NCI-H1092 (cell line): Measurements from ENCODE around the gene PLXDC1.
"Not testable (repeated sequence)": the region's sequence is repeated elsewhere in the genome, so short reads cannot be mapped to it uniquely, and the experiment has no call there.

Experiments used
- DNase-seq: peaks from one replicate; lab custom pipeline; 2025; lab: John Stamatoyannopoulos, UW

The PLXDC1 gene

GRCh38 chr17:39153599-39154051 is 2.2 kb upstream of the PLXDC1 start:
- peak; percentile 80 for DNase-seq

GRCh38 chr17:39151943-39152818 is 744 bp upstream of the PLXDC1 start:
- no peak for DNase-seq

- no peak for DNase-seq
These were observed 665 bp downstream of the PLXDC1 start for GRCh38 chr17:39150795-39151149.

GRCh38 chr17:39150104-39150634 is 1.3 kb downstream of the PLXDC1 start:
- DNase-seq, result no peak

GRCh38 chr17:39147221-39148185 is 3.9 kb downstream of the PLXDC1 start:
- no peak for DNase-seq

GRCh38 chr17:39146273-39146672 is 5.2 kb downstream of the PLXDC1 start:
- no peak for DNase-seq

GRCh38 chr17:39145143-39145542 is 6.3 kb downstream of the PLXDC1 start:
- DNase-seq, result no peak

- peak; percentile 85 for DNase-seq
These were observed 7.0 kb downstream of the PLXDC1 start for GRCh38 chr17:39144416-39144840.

- DNase-seq, result no peak
These were observed 7.8 kb downstream of the PLXDC1 start for GRCh38 chr17:39143552-39144093.

GRCh38 chr17:39141915-39142664 is 9.3 kb downstream of the PLXDC1 start:
- DNase-seq, result no peak

GRCh38 chr17:39141294-39141693 is 10.1 kb downstream of the PLXDC1 start:
- DNase-seq, result no peak

- no peak for DNase-seq
These were observed 11.9 kb downstream of the PLXDC1 start for GRCh38 chr17:39139561-39139960.

DNA sequence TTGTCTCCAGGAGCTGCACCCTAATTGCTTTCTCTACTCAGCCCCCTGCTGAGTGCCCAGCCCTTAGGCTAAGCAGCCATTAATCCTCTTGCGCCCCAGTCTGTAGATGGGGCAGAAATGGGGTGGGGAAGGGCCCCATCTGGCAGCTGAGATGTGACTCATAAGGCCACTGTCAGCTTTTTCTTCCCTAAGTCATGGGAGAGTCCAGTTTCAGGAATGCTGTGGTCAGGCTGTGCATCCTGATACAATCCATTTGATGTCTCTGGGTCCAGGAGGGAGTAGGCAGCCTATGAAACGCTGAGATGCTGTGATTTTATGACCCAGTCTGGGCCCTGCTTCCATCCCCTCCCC is 12.3 kb downstream of the PLXDC1 start:
- DNase-seq, result no peak

DNA sequence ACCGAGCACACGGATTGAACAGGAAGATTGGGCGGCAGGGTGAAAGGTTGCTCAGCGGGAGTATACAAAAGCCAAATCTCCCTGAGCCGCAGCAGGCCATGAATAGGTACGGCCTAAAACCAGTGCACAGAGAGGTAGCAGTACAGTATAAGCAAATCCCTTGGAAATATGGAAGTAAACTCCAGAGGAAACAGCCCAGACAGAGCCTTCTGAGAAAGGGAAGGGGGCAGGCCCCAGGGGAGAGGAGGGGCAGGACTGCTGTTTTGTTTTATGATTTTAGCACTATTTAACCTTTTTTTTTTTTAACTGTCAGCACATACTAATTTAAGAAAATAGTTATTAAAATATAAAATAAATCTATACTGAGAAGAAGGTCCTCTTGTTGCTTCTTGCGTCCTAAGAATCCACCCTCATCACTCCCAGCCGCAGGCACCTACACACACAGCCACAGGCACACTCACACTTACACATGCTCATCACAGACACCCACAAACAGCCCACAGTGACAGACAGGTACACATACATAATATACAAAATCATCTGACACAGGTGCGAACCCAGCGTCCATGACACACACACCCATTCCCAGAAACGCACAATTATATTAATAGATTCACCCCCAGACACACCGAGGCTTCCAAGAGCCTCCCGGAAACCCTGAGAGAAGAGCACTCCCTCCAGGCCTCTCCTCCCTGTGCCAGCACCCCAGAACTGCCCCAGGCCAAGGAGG is 12.8 kb downstream of the PLXDC1 start:
- no peak for DNase-seq

- DNase-seq, result no peak
These were observed 16.6 kb downstream of the PLXDC1 start for GRCh38 chr17:39134878-39135277.

- no peak for DNase-seq
These were observed 19.2 kb downstream of the PLXDC1 start for GRCh38 chr17:39132192-39132610.

DNA sequence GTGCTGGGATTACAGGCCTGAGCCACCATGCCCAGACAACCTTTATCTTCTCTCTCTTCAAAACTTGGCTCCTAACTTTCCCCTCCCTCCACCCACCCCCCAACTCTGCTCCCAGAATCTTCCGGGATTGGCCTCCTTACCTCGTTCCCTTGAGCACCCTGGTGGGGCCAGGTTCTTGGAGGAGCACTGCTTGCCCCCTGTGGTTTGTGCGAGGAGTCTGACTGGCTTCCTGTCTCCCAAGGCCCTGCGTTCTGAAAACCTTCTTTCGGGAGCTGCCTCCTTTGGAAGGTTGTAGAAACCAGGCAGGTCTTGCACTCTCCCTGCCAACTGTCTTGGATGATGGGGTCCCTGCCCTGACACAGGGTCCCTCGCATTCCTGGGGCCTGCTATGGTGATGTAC is 19.8 kb downstream of the PLXDC1 start:
- no peak for DNase-seq

- no peak for DNase-seq
These were observed 21.2 kb downstream of the PLXDC1 start for GRCh38 chr17:39130205-39130604.

DNA sequence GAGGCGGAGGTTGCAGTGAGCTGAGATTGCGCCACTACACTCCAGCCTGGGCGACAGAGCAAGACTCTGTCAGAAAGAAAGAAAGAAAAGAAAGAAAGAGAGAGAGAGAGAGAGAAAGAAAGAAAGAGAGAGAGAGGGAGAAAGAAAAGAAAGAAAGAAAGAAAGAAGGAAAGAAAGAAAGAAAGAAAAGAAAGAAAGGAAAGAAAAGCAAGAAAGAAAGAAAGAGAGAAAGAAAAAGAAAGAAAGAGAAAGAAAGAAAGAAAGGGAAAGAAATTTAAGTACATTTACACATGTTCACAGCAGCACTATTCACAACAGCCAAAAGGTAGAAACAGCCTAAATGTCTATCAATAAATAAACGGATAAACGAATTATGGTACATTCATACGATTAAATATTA is 21.9 kb downstream of the PLXDC1 start:
- not testable (repeated sequence) for DNase-seq

- DNase-seq, result no peak
These were observed 25.0 kb downstream of the PLXDC1 start for GRCh38 chr17:39126436-39126835.
